HCT116 (cell line): Measurements from ENCODE around the gene NEDD4L. TPM values are rescaled to one million over a fixed set of nuclear protein-coding genes. Genes with fewer than 3 reads are reported as not detected.

Experiments
- ATAC-seq: fragments of 200-7000 bp; cut with Tn5 transposase; 2 replicates; pipeline ENCODE4 v1.9.1; 2020; ENCODE audit warnings: mild to moderate bottlenecking, moderate library complexity
- BruUV-seq: library from RNA; stranded (reverse); fragments of 400-500 nt; replicated peaks from 2 replicates; lab custom pipeline; 2021; lab: Mats Ljungman, UMichigan
- CTCF ChIA-PET: fragments of 300-600 bp; sonication (Branson Sonifier 250); formaldehyde crosslinking; loops from one replicate; lab custom pipeline; 2021; ENCODE audit warnings: antibody characterized with exemption; lab: Charles Lee
- POLR2A ChIA-PET: fragments of 300-600, 350-600 bp; sonication (Branson Sonifier 250); formaldehyde crosslinking; loops from one replicate; lab custom pipeline; 2021; ENCODE audit warnings: antibody characterized with exemption; lab: Charles Lee
- RAD21 ChIA-PET, 2 experiments: fragments of 300-600 bp; sonication (Branson Sonifier 250); formaldehyde crosslinking; loops; one replicate each; lab custom pipeline; 2023; ENCODE audit warnings: low total read pairs in 2 of 2; ENCODE audit not compliant: uncharacterized antibody in 2 of 2, unreplicated experiment in 2 of 2, low non-redundant PET in 1 of 2; lab: Charles Lee
- DNase-seq: peaks from one replicate; pipeline ENCODE4 v3.0.0-alpha.2; 2010; ENCODE audit warnings: low read depth, low spot score
- H2AFZ ChIP-seq: fragments of 200-600 bp; shearing (Covaris generic), sonication (generic); 2 replicates; pipeline ENCODE4 v1.6.1; 2017; ENCODE audit warnings: low read depth, mixed run types, mixed read lengths, antibody characterized with exemption, low read length; ENCODE audit not compliant: poor library complexity, severe bottlenecking
- H3K27ac ChIP-seq: 2 replicates; pipeline ENCODE4 v1.5.1; 2012; ENCODE audit warnings: low read depth, low read length
- H3K27me3 ChIP-seq: fragments of 200-600 bp; sonication (generic); 2 replicates; pipeline ENCODE4 v1.6.1; 2016; ENCODE audit warnings: mixed run types, low read length, mixed read lengths; ENCODE audit not compliant: insufficient read depth
- H3K36me3 ChIP-seq, 2 experiments: fragments of 200-500 bp in 1 of 2; fragments of 200-600 bp in 1 of 2; sonication (Bioruptor generic) in 1 of 2; sonication (generic) in 1 of 2; 2 replicates each; pipeline versions ENCODE4 v1.5.1 to v1.6.1; 2014 to 2016; ENCODE audit warnings: low read length in 2 of 2, inconsistent platforms in 1 of 2, mixed read lengths in 1 of 2, mixed run types in 1 of 2; ENCODE audit not compliant: insufficient read depth in 2 of 2, control insufficient read depth in 1 of 2
- H3K4me1 ChIP-seq, 2 experiments: fragments of 200-600 bp in 1 of 2; sonication (generic) in 1 of 2; 2 replicates each; pipeline versions ENCODE4 v1.5.1 to v1.6.1; 2012 to 2017; ENCODE audit warnings: low read length in 2 of 2, inconsistent platforms in 1 of 2, mild to moderate bottlenecking in 1 of 2, mixed read lengths in 1 of 2, mixed run types in 1 of 2, moderate library complexity in 1 of 2; ENCODE audit not compliant: insufficient read depth in 2 of 2, control insufficient read depth in 1 of 2
- H3K4me2 ChIP-seq: fragments of 200-600 bp; sonication (generic); 2 replicates; pipeline ENCODE4 v1.6.1; 2017; ENCODE audit warnings: mixed run types, low read length, mixed read lengths
- H3K4me3 ChIP-seq, 2 experiments: fragments of 200-600 bp in 1 of 2; sonication (generic) in 1 of 2; replicated peaks in 1 of 2; 2 replicates each; pipeline ENCODE4 v1.5.1; 2011 to 2016; ENCODE audit warnings: low read length in 2 of 2, control low read depth in 1 of 2, low read depth in 1 of 2, mild to moderate bottlenecking in 1 of 2, mixed read lengths in 1 of 2, mixed run types in 1 of 2
- H3K79me2 ChIP-seq: fragments of 200-600 bp; sonication (generic); 2 replicates; pipeline ENCODE4 v1.6.1; 2017; ENCODE audit warnings: mild to moderate bottlenecking, mixed run types, low read length, moderate library complexity, mixed read lengths; ENCODE audit not compliant: insufficient read depth
- H3K9ac ChIP-seq: fragments of 200-600 bp; sonication (generic); 2 replicates; pipeline ENCODE4 v1.6.1; 2016; ENCODE audit warnings: low read length, mixed read lengths
- H3K9me2 ChIP-seq: fragments of 200-600 bp; sonication (generic), shearing (Covaris generic); 2 replicates; pipeline ENCODE4 v1.6.1; 2017; ENCODE audit warnings: mixed run types, mild to moderate bottlenecking, moderate library complexity; ENCODE audit not compliant: insufficient read depth
- H3K9me3 ChIP-seq, 2 experiments: fragments of 200-500 bp in 1 of 2; fragments of 200-600 bp in 1 of 2; sonication (Bioruptor generic) in 1 of 2; sonication (generic) in 1 of 2; 2 replicates each; pipeline ENCODE4 v1.6.1; 2014 to 2017; ENCODE audit warnings: low read length in 2 of 2, mixed read lengths in 2 of 2, inconsistent platforms in 1 of 2, low read depth in 1 of 2, mild to moderate bottlenecking in 1 of 2, mixed run types in 1 of 2, moderate library complexity in 1 of 2; ENCODE audit not compliant: control insufficient read depth in 1 of 2, insufficient read depth in 1 of 2
- H4K20me1 ChIP-seq: fragments of 200-600 bp; sonication (generic), shearing (Covaris generic); 2 replicates; pipeline ENCODE4 v1.6.1; 2017; ENCODE audit warnings: mixed run types, mild to moderate bottlenecking, moderate library complexity; ENCODE audit not compliant: insufficient read depth
- CBX3 ChIP-seq: IDR thresholded peaks from 2 replicates; pipeline ENCODE4 v1.6.1; 2012; ENCODE audit warnings: low read depth
- CEBPB ChIP-seq: IDR thresholded peaks from 2 replicates; pipeline ENCODE4 v1.6.1; 2012; ENCODE audit warnings: low read depth
- CTCF ChIP-seq, 3 experiments: fragments of 200-600 bp in 1 of 3; sonication (generic) in 1 of 3; IDR thresholded peaks in 2 of 3; conservative IDR thresholded peaks in 1 of 3; 2 replicates each; pipeline ENCODE4 v1.5.1; 2012 to 2017; ENCODE audit warnings: low read depth in 2 of 3, low read length in 2 of 3, antibody characterized with exemption in 1 of 3, borderline replicate concordance in 1 of 3, control low read depth in 1 of 3, mild to moderate bottlenecking in 1 of 3, mixed read lengths in 1 of 3, mixed run types in 1 of 3, moderate library complexity in 1 of 3; ENCODE audit not compliant: insufficient read depth in 1 of 3
- EZH2 ChIP-seq: fragments of 200-600 bp; sonication (generic); IDR thresholded peaks from 2 replicates; pipeline ENCODE4 v1.6.1; 2017; ENCODE audit warnings: antibody characterized with exemption, mixed run types
- EZH2phosphoT487 ChIP-seq: fragments of 200-600 bp; IDR thresholded peaks from 2 replicates; pipeline ENCODE4 v1.6.1; 2018; ENCODE audit warnings: antibody characterized with exemption, borderline replicate concordance
- MAX ChIP-seq: IDR thresholded peaks from 2 replicates; pipeline ENCODE4 v1.6.1; 2012
- POLR2A ChIP-seq: IDR thresholded peaks from 2 replicates; pipeline ENCODE4 v1.7.0; 2011; ENCODE audit warnings: borderline replicate concordance; ENCODE audit not compliant: insufficient read depth, insufficient read length; ENCODE audit errors: extremely low read depth
- RAD21 ChIP-seq: IDR thresholded peaks from 2 replicates; pipeline ENCODE4 v1.6.1; 2012; ENCODE audit warnings: low read depth, mild to moderate bottlenecking
- SIN3A ChIP-seq: IDR thresholded peaks from 2 replicates; pipeline ENCODE4 v1.6.1; 2012; ENCODE audit warnings: low read depth
- TCF7L2 ChIP-seq: IDR thresholded peaks from 2 replicates; pipeline ENCODE4 v1.7.0; 2011; ENCODE audit warnings: borderline replicate concordance, inconsistent platforms; ENCODE audit not compliant: insufficient read depth, insufficient read length; ENCODE audit errors: extremely low read depth
- ZBTB33 ChIP-seq: IDR thresholded peaks from 2 replicates; pipeline ENCODE4 v1.6.1; 2011; ENCODE audit warnings: mild to moderate bottlenecking, low read length, moderate library complexity; ENCODE audit not compliant: insufficient replicate concordance; ENCODE audit errors: extremely low read depth
- intact Hi-C: fragments of 100-400 bp; cut with micrococcal nuclease; formaldehyde crosslinking; loops from 2 replicates; pipeline ENCODE4 v1.10.0; 2022
- total RNA-seq: library from RNA; stranded (reverse); gene quantifications from one replicate; pipeline ENCODE4 v1.2.1, GENCODE V29; 2021; ENCODE audit not compliant: unreplicated experiment

NEDD4L gene
- total RNA-seq, 1 experiment from 2014 or later, result 41.5 TPM

- Histone ChIP-seq H3K9me3 (no peaks in the 10 kb centered on the region), H3K27ac (no peak overlapping the region), H3K4me2 (no peak overlapping the region), H3K4me3 (no peak overlapping the region), H3K9ac (no peak overlapping the region), H4K20me1 (no peaks in the 10 kb centered on the region), H3K36me3 (no peaks in the 10 kb centered on the region), H3K4me1 (peaks cover 19 to 26% of the 10 kb centered on the region in 2 experiments), H3K27me3 (no peaks in the 10 kb centered on the region), H3K79me2 (no peaks in the 10 kb centered on the region), H2AFZ (no peak overlapping the region), H3K9me2 (no peaks in the 10 kb centered on the region)
- CTCF ChIA-PET, result no interaction called here
- DNase-seq, result no peak
- no peak for TF ChIP-seq MAX
- no peak for TF ChIP-seq RAD21
- no peak for TF ChIP-seq ZBTB33
- TF ChIP-seq EZH2phosphoT487, result no peak
- TF ChIP-seq CEBPB, result no peak
- TF ChIP-seq POLR2A, result no peak
- no peak for TF ChIP-seq CBX3
- TF ChIP-seq SIN3A, result no peak
- TF ChIP-seq TCF7L2, result no peak
- no peak for TF ChIP-seq EZH2
- no peak for TF ChIP-seq CTCF (IDR thresholded peaks at IDR 0.05 in 2 of 3, conservative IDR thresholded peaks at IDR 0.05 in 1 of 3; ENCODE audit: borderline replicate concordance in 1 of 3, insufficient read depth in 1 of 3, low read depth in 2 of 3, low read length in 2 of 3)
- ATAC-seq, result no peak
- POLR2A ChIA-PET, result interaction anchor here (1.2 kb wide), 1 partner anchor 8 kb away, joined by 3 read pairs; no protein-coding TSS in a partner anchor
- intact Hi-C loops, result no loop called here
- RAD21 ChIA-PET, result no interaction called here
- BruUV-seq, result no TSS peak
These were observed 160.9 kb downstream of the NEDD4L start for GRCh38 chr18:58204776-58205442.
